GM12891 (cell line): ENCODE results near the gene COL5A2.

ENCODE experiments used
- POLR2A ChIP-seq: IDR thresholded peaks from 2 replicates; pipeline ENCODE4 v1.6.1; 2011; ENCODE audit warnings: low read depth, low read length, control low read depth
- SPI1 ChIP-seq: IDR thresholded peaks from 2 replicates; pipeline ENCODE4 v1.6.1; 2011; ENCODE audit warnings: low read depth, low read length, control low read depth

DNA sequence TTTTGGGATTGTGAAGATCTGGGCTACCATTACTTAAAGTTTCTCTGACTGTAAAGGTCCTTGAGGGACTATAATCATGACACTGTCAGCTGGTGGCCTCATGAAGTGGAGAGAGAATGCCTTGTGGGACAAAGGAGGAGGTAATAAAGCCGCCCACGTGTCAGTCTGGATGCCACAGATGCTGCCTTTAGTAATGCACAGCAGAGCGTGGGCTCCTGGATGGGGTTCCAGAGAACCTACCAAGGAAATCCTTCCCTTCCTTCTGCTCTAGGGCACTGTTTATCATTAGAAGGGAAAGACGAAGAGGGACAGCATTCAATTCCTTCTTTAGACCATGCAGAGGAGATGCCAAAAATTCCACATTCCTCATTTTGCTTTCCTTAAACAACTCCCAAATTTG, 63.5 kb downstream of the COL5A2 start:
- TF ChIP-seq POLR2A (no peak), SPI1 (no peak)
